H9 (cell line): ENCODE data around the gene EMB. TPM values are rescaled to one million over a fixed set of nuclear protein-coding genes. Genes with fewer than 3 reads are reported as not detected.
A peak's percentile ranks its signal among the peaks of the same experiment; 100 is the strongest.

Source experiments
- DNase-seq: peaks from one replicate; pipeline ENCODE4 v3.0.0-alpha.2; 2017
- H2AFZ ChIP-seq: one replicate; pipeline ENCODE4 v1.6.1; 2013; ENCODE audit warnings: mild to moderate bottlenecking, low read length, control low read depth, moderate library complexity
- H2AK5ac ChIP-seq: 2 replicates; pipeline ENCODE4 v1.6.1; 2013; ENCODE audit warnings: low read length, control low read depth, mixed read lengths; ENCODE audit not compliant: insufficient read length
- H2BK120ac ChIP-seq: one replicate; pipeline ENCODE4 v1.6.1; 2013; ENCODE audit warnings: low read depth, mild to moderate bottlenecking, low read length, control low read depth, inconsistent platforms; ENCODE audit not compliant: poor library complexity, severe bottlenecking
- H2BK12ac ChIP-seq: 2 replicates; pipeline ENCODE4 v1.6.1; 2013; ENCODE audit warnings: low read length, control low read depth, mixed read lengths, low read depth; ENCODE audit not compliant: insufficient read length
- H2BK15ac ChIP-seq: 2 replicates; pipeline ENCODE4 v1.6.1; 2013; ENCODE audit warnings: low read depth, low read length, control low read depth
- H2BK20ac ChIP-seq: one replicate; pipeline ENCODE4 v1.6.1; 2013; ENCODE audit warnings: low read depth, mild to moderate bottlenecking, low read length, control low read depth, inconsistent platforms; ENCODE audit not compliant: poor library complexity, severe bottlenecking
- H2BK5ac ChIP-seq: 2 replicates; pipeline ENCODE4 v1.6.1; 2013; ENCODE audit warnings: low read length, control low read depth, mixed read lengths; ENCODE audit not compliant: insufficient read length
- H3K14ac ChIP-seq: 2 replicates; pipeline ENCODE4 v1.6.1; 2013; ENCODE audit warnings: low read length, control low read depth; ENCODE audit not compliant: insufficient read depth
- H3K18ac ChIP-seq: 2 replicates; pipeline ENCODE4 v1.6.1; 2013; ENCODE audit warnings: low read depth, mild to moderate bottlenecking, mixed read lengths, low read length, control low read depth; ENCODE audit not compliant: insufficient read length
- H3K23ac ChIP-seq: 2 replicates; pipeline ENCODE4 v1.6.1; 2013; ENCODE audit warnings: low read length, control low read depth, mixed read lengths, low read depth; ENCODE audit not compliant: insufficient read length
- H3K23me2 ChIP-seq: 2 replicates; pipeline ENCODE4 v1.6.1; 2013; ENCODE audit warnings: low read depth, mild to moderate bottlenecking, mixed read lengths, low read length, control low read depth; ENCODE audit not compliant: insufficient read length, poor library complexity, severe bottlenecking
- H3K27ac ChIP-seq: 2 replicates; pipeline ENCODE4 v1.5.1; 2013; ENCODE audit warnings: low read length, control low read depth, mixed read lengths, low read depth; ENCODE audit not compliant: insufficient read length
- H3K27me3 ChIP-seq: 2 replicates; pipeline ENCODE4 v1.6.1; 2013; ENCODE audit warnings: low read length, control low read depth, inconsistent platforms; ENCODE audit not compliant: insufficient read depth
- H3K4ac ChIP-seq: 2 replicates; pipeline ENCODE4 v1.6.1; 2013; ENCODE audit warnings: low read depth, mild to moderate bottlenecking, control low read depth, inconsistent platforms, low read length, moderate library complexity
- H3K4me1 ChIP-seq: 2 replicates; pipeline ENCODE4 v1.6.1; 2013; ENCODE audit warnings: low read length, control low read depth, inconsistent platforms; ENCODE audit not compliant: insufficient read depth
- H3K4me2 ChIP-seq: 2 replicates; pipeline ENCODE4 v1.6.1; 2013; ENCODE audit warnings: low read length, control low read depth, mixed read lengths; ENCODE audit not compliant: insufficient read length, insufficient read depth
- H3K56ac ChIP-seq: 2 replicates; pipeline ENCODE4 v1.6.1; 2013; ENCODE audit warnings: low read depth, mild to moderate bottlenecking, mixed read lengths, low read length, control low read depth; ENCODE audit not compliant: insufficient read length
- H3K79me1 ChIP-seq: 2 replicates; pipeline ENCODE4 v1.6.1; 2013; ENCODE audit warnings: low read depth, mild to moderate bottlenecking, moderate library complexity, low read length, control low read depth, inconsistent platforms; ENCODE audit not compliant: insufficient read depth, poor library complexity, severe bottlenecking
- H3K79me2 ChIP-seq: 2 replicates; pipeline ENCODE4 v1.6.1; 2013; ENCODE audit warnings: low read length, control low read depth, inconsistent platforms; ENCODE audit not compliant: insufficient read depth
- H3K9ac ChIP-seq: 2 replicates; pipeline ENCODE4 v1.6.1; 2013; ENCODE audit warnings: low read length, control low read depth, mixed read lengths; ENCODE audit not compliant: insufficient read length; ENCODE audit errors: extremely low read depth
- H3K9me3 ChIP-seq: one replicate; pipeline ENCODE4 v1.6.1; 2013; ENCODE audit warnings: low read depth, low read length, inconsistent platforms; ENCODE audit not compliant: control insufficient read depth
- H3T11ph ChIP-seq: one replicate; pipeline ENCODE4 v1.6.1; 2013; ENCODE audit warnings: mild to moderate bottlenecking, low read length, control low read depth, inconsistent platforms
- H4K20me1 ChIP-seq: one replicate; pipeline ENCODE4 v1.6.1; 2013; ENCODE audit not compliant: control insufficient read depth, insufficient read length, insufficient read depth
- H4K5ac ChIP-seq: 2 replicates; pipeline ENCODE4 v1.6.1; 2013; ENCODE audit warnings: low read depth, mild to moderate bottlenecking, mixed read lengths, low read length, control low read depth; ENCODE audit not compliant: insufficient read length
- H4K8ac ChIP-seq: replicated peaks from 2 replicates; pipeline ENCODE4 v1.6.1; 2013; ENCODE audit warnings: low read length, control low read depth, mixed read lengths, low read depth; ENCODE audit not compliant: insufficient read length
- H4K91ac ChIP-seq: 2 replicates; pipeline ENCODE4 v1.6.1; 2013; ENCODE audit warnings: low read depth, mild to moderate bottlenecking, moderate library complexity, mixed read lengths, low read length, control low read depth; ENCODE audit not compliant: insufficient read length
- H3K27ac Mint-ChIP-seq, 3 experiments: 2 replicates in 2 of 3; 3 replicates in 1 of 3; pipeline ENCODE4 v1.8.0; 2020 to 2021; ENCODE audit warnings: mixed read lengths in 3 of 3, mild to moderate bottlenecking in 1 of 3, moderate library complexity in 1 of 3
- H3K27me3 Mint-ChIP-seq: 2 replicates; pipeline ENCODE4 v1.8.0; 2021; ENCODE audit warnings: low read depth, mild to moderate bottlenecking, moderate library complexity, mixed read lengths
- H3K36me3 Mint-ChIP-seq, 3 experiments: 2 replicates in 2 of 3; 3 replicates in 1 of 3; pipeline ENCODE4 v1.8.0; 2020 to 2021; ENCODE audit warnings: low read depth in 3 of 3, mixed read lengths in 3 of 3; ENCODE audit not compliant: insufficient read depth in 1 of 3
- H3K4me1 Mint-ChIP-seq, 2 experiments: 2 replicates each; pipeline ENCODE4 v1.8.0; 2020; ENCODE audit warnings: mixed read lengths in 2 of 2
- H3K4me3 Mint-ChIP-seq, 2 experiments: 2 replicates in 1 of 2; 3 replicates in 1 of 2; pipeline ENCODE4 v1.8.0; 2020 to 2021; ENCODE audit warnings: mild to moderate bottlenecking in 2 of 2, mixed read lengths in 2 of 2, moderate library complexity in 1 of 2
- H3K9me3 Mint-ChIP-seq, 2 experiments: 2 replicates in 1 of 2; 3 replicates in 1 of 2; pipeline ENCODE4 v1.8.0; 2020; ENCODE audit warnings: mild to moderate bottlenecking in 2 of 2, mixed read lengths in 2 of 2, moderate library complexity in 1 of 2
- WGBS: extraction: QIAGEN DNeasy Blood & Tissue Kit; methylation state at CpG from one replicate; pipeline ENCODE4 v1.1.7; 2013; ENCODE audit warnings: missing lambda C conversion rate, low lambda C conversion rate, mixed read lengths; ENCODE audit not compliant: insufficient read length; ENCODE audit errors: extremely low coverage; 5-methylcytosine and 5-hydroxymethylcytosine counted together
- total RNA-seq: library from RNA; stranded (reverse); gene quantifications from 2 replicates; pipeline ENCODE4 v1.2.1, GENCODE V29; 2021
- TF ChIP-seq, protein P1 (sequence below): fragments of 200-600 bp; sonication (generic); conservative IDR thresholded peaks from 3 replicates; pipeline ENCODE4 v1.8.0; 2021; ENCODE audit warnings: antibody characterized with exemption, mild to moderate bottlenecking

Gene EMB
- total RNA-seq, 1 experiment from 2014 or later = 39.4 TPM

DNA sequence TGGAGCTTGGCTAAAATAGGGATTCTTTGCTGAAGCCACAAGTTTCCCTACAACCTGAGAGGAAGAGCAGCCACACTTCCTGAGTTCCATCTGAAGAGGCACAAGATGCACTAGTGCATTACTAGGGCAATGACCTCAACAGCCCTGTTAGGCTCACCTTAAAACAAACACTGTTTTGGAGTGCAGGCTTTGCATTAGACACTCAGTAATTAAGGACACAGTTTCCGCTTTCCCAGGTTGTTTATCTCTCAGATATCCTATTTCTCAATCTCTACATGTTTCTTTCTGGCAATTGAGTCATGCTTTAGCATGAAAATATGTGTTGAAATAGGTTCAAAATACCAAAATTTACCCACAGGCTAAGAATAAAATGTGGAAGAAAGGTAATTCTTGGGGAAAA lies 34.2 kb downstream of the EMB start:
- Histone ChIP-seq H3K27ac (no peak overlapping the region), H3K27me3 (no peaks in the 10 kb centered on the region), H3K23ac (no peak overlapping the region), H4K5ac (no peak overlapping the region), H3K4me1 (no peaks in the 10 kb centered on the region; the same call in 1 of the 2 replicates), H3K56ac (no peak overlapping the region), H3K4ac (no peak overlapping the region), H3K4me2 (no peak overlapping the region), H3K9me3 (no peaks in the 10 kb centered on the region), H3T11ph (no peak overlapping the region), H2BK15ac (no peak overlapping the region), H3K14ac (no peak overlapping the region), H3K79me1 (no peaks in the 10 kb centered on the region), H4K8ac (no peak overlapping the region), H3K79me2 (no peaks in the 10 kb centered on the region), H2BK5ac (no peak overlapping the region), H2BK20ac (no peak overlapping the region), H3K9ac (no peak overlapping the region), H2BK12ac (no peak overlapping the region), H3K18ac (no peak overlapping the region), H2BK120ac (no peak overlapping the region), H2AFZ (no peak overlapping the region), H3K23me2 (no peaks in the 10 kb centered on the region), H2AK5ac (no peak overlapping the region), H4K20me1 (no peaks in the 10 kb centered on the region), H4K91ac (no peak overlapping the region)
- Mint-ChIP-seq H3K4me3 (no peak overlapping the region), H3K36me3 (peaks cover 0 to 3% (median 0%) of the 10 kb centered on the region in 3 experiments; a peak in 2 of 7 replicates), H3K27ac (peak overlapping the region in 1 of 3 experiments; percentile 16; a peak in 1 of 7 replicates), H3K27me3 (no peaks in the 10 kb centered on the region), H3K9me3 (no peaks in the 10 kb centered on the region), H3K4me1 (peaks cover 6 to 7% of the 10 kb centered on the region in 2 experiments)
- TF ChIP-seq, protein P1, sequence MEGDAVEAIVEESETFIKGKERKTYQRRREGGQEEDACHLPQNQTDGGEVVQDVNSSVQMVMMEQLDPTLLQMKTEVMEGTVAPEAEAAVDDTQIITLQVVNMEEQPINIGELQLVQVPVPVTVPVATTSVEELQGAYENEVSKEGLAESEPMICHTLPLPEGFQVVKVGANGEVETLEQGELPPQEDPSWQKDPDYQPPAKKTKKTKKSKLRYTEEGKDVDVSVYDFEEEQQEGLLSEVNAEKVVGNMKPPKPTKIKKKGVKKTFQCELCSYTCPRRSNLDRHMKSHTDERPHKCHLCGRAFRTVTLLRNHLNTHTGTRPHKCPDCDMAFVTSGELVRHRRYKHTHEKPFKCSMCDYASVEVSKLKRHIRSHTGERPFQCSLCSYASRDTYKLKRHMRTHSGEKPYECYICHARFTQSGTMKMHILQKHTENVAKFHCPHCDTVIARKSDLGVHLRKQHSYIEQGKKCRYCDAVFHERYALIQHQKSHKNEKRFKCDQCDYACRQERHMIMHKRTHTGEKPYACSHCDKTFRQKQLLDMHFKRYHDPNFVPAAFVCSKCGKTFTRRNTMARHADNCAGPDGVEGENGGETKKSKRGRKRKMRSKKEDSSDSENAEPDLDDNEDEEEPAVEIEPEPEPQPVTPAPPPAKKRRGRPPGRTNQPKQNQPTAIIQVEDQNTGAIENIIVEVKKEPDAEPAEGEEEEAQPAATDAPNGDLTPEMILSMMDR = no peak
- no peak for DNase-seq
- WGBS = no CpG with 5 or more reads among the region's 1 CpG
